Measurements from ENCODE around the gene ABAT.

ABAT gene

GRCh38 chr16:8686879-8687278, 12.5 kb downstream of the ABAT start:
- TF ChIP-seq CTCF (IDR thresholded peaks at IDR 0.05; ENCODE audit: control insufficient read depth, extremely low read depth, insufficient read depth) = no peak
- no peak for DNase-seq (ENCODE audit: low read depth)
- no peak overlapping the region for H3K4me3 ChIP-seq (ENCODE audit: low read depth, low read length)

GRCh38 chr16:8689686-8690085, 15.3 kb downstream of the ABAT start:
- no peak overlapping the region for H3K4me3 ChIP-seq (ENCODE audit: low read depth, low read length)
- no peak for DNase-seq (ENCODE audit: low read depth)
- TF ChIP-seq CTCF (IDR thresholded peaks at IDR 0.05; ENCODE audit: control insufficient read depth, extremely low read depth, insufficient read depth) = no peak

GRCh38 chr16:8691728-8692127, 17.3 kb downstream of the ABAT start:
- no peak for TF ChIP-seq CTCF (IDR thresholded peaks at IDR 0.05; ENCODE audit: control insufficient read depth, extremely low read depth, insufficient read depth)
- DNase-seq (ENCODE audit: low read depth) = no peak
- H3K4me3 ChIP-seq (ENCODE audit: low read depth, low read length) = no peak overlapping the region

- TF ChIP-seq CTCF (IDR thresholded peaks at IDR 0.05; ENCODE audit: control insufficient read depth, extremely low read depth, insufficient read depth) = no peak
- DNase-seq (ENCODE audit: low read depth) = no peak
- H3K4me3 ChIP-seq (ENCODE audit: low read depth, low read length) = no peak overlapping the region
These were observed 20.6 kb downstream of the ABAT start for GRCh38 chr16:8694795-8695728.

GRCh38 chr16:8696880-8697279, 22.5 kb downstream of the ABAT start:
- no peak for DNase-seq (ENCODE audit: low read depth)
- H3K4me3 ChIP-seq (ENCODE audit: low read depth, low read length) = no peak overlapping the region
- TF ChIP-seq CTCF (IDR thresholded peaks at IDR 0.05; ENCODE audit: control insufficient read depth, extremely low read depth, insufficient read depth) = no peak

GRCh38 chr16:8697965-8698364, 23.5 kb downstream of the ABAT start:
- DNase-seq (ENCODE audit: low read depth) = no peak
- TF ChIP-seq CTCF (IDR thresholded peaks at IDR 0.05; ENCODE audit: control insufficient read depth, extremely low read depth, insufficient read depth) = no peak
- H3K4me3 ChIP-seq (ENCODE audit: low read depth, low read length) = no peak overlapping the region

- TF ChIP-seq CTCF (IDR thresholded peaks at IDR 0.05; ENCODE audit: control insufficient read depth, extremely low read depth, insufficient read depth) = no peak
- H3K4me3 ChIP-seq (ENCODE audit: low read depth, low read length) = no peak overlapping the region
- no peak for DNase-seq (ENCODE audit: low read depth)
These were observed 29.3 kb downstream of the ABAT start for GRCh38 chr16:8703693-8704092.
